22Rv1 (cell line): Measurements from ENCODE around the gene NHERF1.

Experiments used
- ZFX ChIP-seq: fragments of 450-650 bp; IDR thresholded peaks from 2 replicates; pipeline ENCODE4 v1.6.1; 2017; ENCODE audit warnings: antibody characterized with exemption, borderline replicate concordance
- TF ChIP-seq, protein P1 (sequence below): fragments of 450-650 bp; IDR thresholded peaks from 2 replicates; pipeline ENCODE4 v1.5.1; 2017; ENCODE audit warnings: mild to moderate bottlenecking

DNA sequence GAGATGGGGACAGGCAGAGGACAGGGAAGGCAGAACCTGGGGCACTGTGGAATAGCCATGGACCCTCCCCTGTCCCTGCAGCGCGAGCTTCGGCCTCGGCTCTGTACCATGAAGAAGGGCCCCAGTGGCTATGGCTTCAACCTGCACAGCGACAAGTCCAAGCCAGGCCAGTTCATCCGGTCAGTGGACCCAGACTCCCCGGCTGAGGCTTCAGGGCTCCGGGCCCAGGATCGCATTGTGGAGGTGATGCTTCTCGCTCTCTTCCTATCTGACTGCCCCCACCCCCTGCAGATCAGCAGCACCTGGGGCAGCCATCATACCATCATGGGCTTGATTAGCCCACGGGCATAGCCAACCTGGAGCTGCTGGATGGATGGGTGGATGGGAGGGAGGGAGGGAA, 13.5 kb downstream of the NHERF1 start:
- TF ChIP-seq, protein P1, sequence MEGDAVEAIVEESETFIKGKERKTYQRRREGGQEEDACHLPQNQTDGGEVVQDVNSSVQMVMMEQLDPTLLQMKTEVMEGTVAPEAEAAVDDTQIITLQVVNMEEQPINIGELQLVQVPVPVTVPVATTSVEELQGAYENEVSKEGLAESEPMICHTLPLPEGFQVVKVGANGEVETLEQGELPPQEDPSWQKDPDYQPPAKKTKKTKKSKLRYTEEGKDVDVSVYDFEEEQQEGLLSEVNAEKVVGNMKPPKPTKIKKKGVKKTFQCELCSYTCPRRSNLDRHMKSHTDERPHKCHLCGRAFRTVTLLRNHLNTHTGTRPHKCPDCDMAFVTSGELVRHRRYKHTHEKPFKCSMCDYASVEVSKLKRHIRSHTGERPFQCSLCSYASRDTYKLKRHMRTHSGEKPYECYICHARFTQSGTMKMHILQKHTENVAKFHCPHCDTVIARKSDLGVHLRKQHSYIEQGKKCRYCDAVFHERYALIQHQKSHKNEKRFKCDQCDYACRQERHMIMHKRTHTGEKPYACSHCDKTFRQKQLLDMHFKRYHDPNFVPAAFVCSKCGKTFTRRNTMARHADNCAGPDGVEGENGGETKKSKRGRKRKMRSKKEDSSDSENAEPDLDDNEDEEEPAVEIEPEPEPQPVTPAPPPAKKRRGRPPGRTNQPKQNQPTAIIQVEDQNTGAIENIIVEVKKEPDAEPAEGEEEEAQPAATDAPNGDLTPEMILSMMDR = no peak
- no peak for TF ChIP-seq ZFX
